A375 (cell line): ENCODE measurements around the gene JADE2. TPM values are rescaled to one million over a fixed set of nuclear protein-coding genes. Genes with fewer than 3 reads are reported as not detected.

Source experiments
- small RNA-seq: library from RNA; depleted of rRNA; stranded (forward); fragments of <200 nt; gene quantifications from one replicate; pipeline ENCODE3, GENCODE V24; 2014
- total RNA-seq: library from RNA; depleted of rRNA; stranded (reverse); fragments of >200 nt; shearing (Covaris generic); gene quantifications from 2 replicates; pipeline ENCODE4 v1.2.3, GENCODE V29; 2014; rRNA removed

JADE2 gene
- total RNA-seq, result 21.7 and 28.6 TPM in 2 replicates

GRCh38 chr5:134524826-134525682 is at the start of gene JADE2:
JADE2 (plus strand) TSS chr5:134525670; CDS start chr5:134535858, 10,188 bp downstream.

Small RNA genes lying within 50 kb of the gene (small RNA-seq; reads per million reads assigned to genes)
- gene RN7SL541P (not detected), gene RNU6-456P (not detected)

Other genes with a start within 250 kb of the JADE2 start
- not detected in 2 replicates for gene CDKL3, start 158.5 kb upstream of the JADE2 start, total RNA-seq
- gene UBE2B, start 154.1 kb upstream of the JADE2 start, total RNA-seq, result 8.0 and 12.4 TPM in 2 replicates
- 42.0 and 51.2 TPM in 2 replicates for gene CDKN2AIPNL, start 113.8 kb upstream of the JADE2 start, total RNA-seq
- gene SAR1B, start 107.2 kb downstream of the JADE2 start, total RNA-seq, result 51.5 and 81.6 TPM in 2 replicates
- 9.5 and 10.8 TPM in 2 replicates for gene SEC24A, start 123.1 kb downstream of the JADE2 start, total RNA-seq
- 43.9 and 44.3 TPM in 2 replicates for gene CAMLG, start 212.9 kb downstream of the JADE2 start, total RNA-seq
- 42.5 and 50.1 TPM in 2 replicates for gene DDX46, start 233.1 kb downstream of the JADE2 start, total RNA-seq